Right lung (tissue), 10 donors: ENCODE results near the gene TMEM200B. TPM values are rescaled to one million over a fixed set of nuclear protein-coding genes. Genes with fewer than 3 reads are reported as not detected.
"Not testable (repeated sequence)": the region's sequence is repeated elsewhere in the genome, so short reads cannot be mapped to it uniquely, and the experiment has no call there.

ENCODE experiments used
- DNase-seq, 2 donors: peaks; one replicate each; pipeline ENCODE4 v3.0.0-alpha.2; 2013
- long read RNA-seq, 8 donors: transcript quantifications; one replicate each; lab custom pipeline, GENCODE V29; 2026
- polyA plus RNA-seq, 5 donors: library from polyadenylated mRNA; unstranded; fragments of 120-200 nt; gene quantifications; one replicate each; pipeline versions ENCODE4 v1.2.1 to v1.2.3, GENCODE V29; 2013; ENCODE audit warnings: inconsistent platforms in 1 of 5, low replicate concordance in 1 of 5; ENCODE audit not compliant: insufficient read length in 5 of 5, insufficient read depth in 1 of 5

TMEM200B gene
- 10 to 100 TPM; 10.2 to 17.2 (median 15.8) TPM for polyA plus RNA-seq
- long read RNA-seq, donor 1, transcript TMEM200B-202 (2 exons, 2,501 nt), result major isoform, 6 of 6 reads
- long read RNA-seq, donor 1, partial matches to known transcripts, result 0 of 6 reads
- long read RNA-seq, donor 1, other reads (novel, unspliced or antisense), result 0 of 6 reads
- long read RNA-seq, donor 2, transcript TMEM200B-202 (2 exons, 2,501 nt), result major isoform, 7 of 7 reads
- long read RNA-seq, donor 2, partial matches to known transcripts, result 0 of 7 reads
- long read RNA-seq, donor 2, other reads (novel, unspliced or antisense), result 0 of 7 reads
- long read RNA-seq, donor 3, partial matches to known transcripts, result 0 of 3 reads
- long read RNA-seq, donor 3, other reads (novel, unspliced or antisense), result 0 of 3 reads
- long read RNA-seq, donor 4, partial matches to known transcripts, result 0 of 4 reads
- long read RNA-seq, donor 4, other reads (novel, unspliced or antisense), result 0 of 4 reads
- long read RNA-seq, donor 5, partial matches to known transcripts, result 0 of 3 reads
- long read RNA-seq, donor 5, other reads (novel, unspliced or antisense), result 0 of 3 reads
- long read RNA-seq, donor 6, partial matches to known transcripts, result 0 of 3 reads
- long read RNA-seq, donor 6, other reads (novel, unspliced or antisense), result 0 of 3 reads
- long read RNA-seq, donor 7, transcript TMEM200B-202 (2 exons, 2,501 nt), result major isoform, 6 of 6 reads
- long read RNA-seq, donor 7, partial matches to known transcripts, result 0 of 6 reads
- long read RNA-seq, donor 7, other reads (novel, unspliced or antisense), result 0 of 6 reads
- long read RNA-seq, donor 8, partial matches to known transcripts, result 0 of 1 reads
- long read RNA-seq, donor 8, other reads (novel, unspliced or antisense), result 0 of 1 reads

DNA sequence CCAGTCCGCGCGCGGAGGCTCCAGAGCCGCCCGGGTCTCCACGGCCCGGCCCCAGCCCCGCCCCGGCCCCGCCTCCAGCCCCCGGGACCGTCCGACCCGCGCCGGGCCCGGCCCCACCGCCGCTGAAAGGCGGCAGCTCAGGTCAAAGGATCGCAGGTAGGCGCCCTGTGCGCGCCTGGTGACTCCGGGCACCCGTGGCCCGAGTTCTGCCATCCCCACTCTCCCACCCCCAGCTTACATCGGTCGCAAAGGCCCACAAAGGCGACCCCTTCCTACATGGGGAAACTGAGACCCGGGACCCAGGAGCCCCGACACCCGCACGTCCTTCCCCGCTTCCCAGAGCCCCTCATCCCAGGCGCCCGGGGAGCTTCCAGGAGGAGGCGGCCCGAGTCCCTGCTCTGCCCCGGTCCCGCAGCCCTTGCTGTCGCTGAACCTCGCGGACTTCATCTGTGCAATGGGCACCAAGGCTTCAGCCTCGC lies at the start of gene TMEM200B:
TMEM200B (minus strand) TSS at position 17 of the 479 bp plus-strand sequence. CDS start 2,075 bp downstream, outside the sequence.
- DNase-seq, result no peak

DNA sequence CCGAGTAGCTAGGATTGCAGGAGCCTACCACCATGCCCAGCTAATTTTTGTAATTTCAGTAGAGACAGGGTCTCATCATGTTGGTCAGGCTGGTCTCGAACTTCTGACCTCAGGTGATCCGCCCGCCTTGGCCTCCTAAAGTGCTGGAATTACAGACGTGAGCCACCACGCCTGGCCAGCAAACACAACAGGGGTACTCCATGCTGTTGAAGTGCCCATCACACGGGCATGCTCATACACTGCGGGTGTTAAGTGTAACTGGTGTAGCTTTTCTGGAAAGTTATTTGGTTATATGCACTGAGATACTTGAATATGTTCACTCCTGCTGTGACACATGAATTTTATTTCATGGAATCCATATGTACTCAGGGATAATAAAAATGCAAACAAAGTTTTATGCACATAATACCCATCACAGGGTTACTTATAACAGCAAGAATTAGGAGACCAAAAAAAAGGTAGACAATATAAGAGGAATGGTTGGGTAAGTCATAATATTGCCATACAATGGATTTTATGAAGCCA lies 48.8 kb upstream of the TMEM200B start:
- DNase-seq, result no peak

DNA sequence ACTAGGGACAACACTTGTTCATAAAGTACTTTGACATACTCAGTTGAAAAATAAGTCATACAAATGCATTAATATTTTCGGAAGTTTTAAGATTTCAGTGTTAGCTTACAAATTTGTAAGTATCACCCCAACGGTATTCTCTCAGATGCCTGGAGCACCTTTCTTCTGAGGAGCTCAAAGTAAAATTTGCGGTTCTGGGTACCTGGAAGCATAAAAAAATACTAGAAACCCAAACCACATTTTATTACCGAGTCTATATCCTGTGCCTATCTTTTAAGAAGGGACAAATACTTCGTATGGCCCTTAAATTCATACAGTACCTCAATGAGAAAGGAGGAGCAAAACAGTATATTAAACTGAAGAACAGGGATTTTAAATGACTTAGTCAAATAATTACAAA lies 47.8 kb upstream of the TMEM200B start:
- no peak for DNase-seq

DNA sequence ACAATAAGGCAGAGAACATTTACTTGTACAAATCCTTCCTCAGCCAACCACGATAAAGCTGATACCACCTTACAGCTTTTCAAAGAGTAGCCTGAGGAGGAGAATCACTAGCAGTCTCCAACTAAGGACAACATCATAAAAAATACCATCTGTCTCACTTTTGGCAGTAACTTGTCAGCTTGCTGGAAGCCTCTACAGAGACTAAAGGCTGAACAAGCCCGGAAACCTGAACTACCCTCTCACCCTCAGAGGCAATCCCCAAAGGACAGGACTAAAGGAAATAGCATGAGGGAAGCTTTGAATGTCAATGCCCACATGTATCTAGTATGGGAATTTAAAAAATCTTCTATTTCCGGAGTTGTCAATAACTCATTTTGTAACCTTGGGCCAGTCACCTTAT lies 47.4 kb upstream of the TMEM200B start:
- DNase-seq, result no peak

DNA sequence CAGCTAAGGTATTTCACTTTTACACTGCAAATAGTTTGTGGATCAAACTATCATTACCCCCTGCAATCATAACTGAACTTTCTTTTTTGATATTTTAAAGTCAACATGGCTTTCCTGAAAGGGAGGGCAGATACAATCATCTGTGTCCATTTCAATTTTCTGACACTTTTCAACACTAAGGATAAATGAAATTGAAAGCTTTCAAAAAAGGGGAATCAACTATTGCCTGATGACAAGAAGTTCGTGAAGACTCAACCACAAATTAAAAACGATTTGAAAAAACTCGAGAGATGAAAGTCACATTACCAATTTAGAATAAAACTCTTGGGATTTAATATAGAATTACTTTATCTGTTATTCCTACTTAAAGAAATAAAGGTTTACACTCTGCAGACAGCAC lies 46.3 kb upstream of the TMEM200B start:
- no peak for DNase-seq

DNA sequence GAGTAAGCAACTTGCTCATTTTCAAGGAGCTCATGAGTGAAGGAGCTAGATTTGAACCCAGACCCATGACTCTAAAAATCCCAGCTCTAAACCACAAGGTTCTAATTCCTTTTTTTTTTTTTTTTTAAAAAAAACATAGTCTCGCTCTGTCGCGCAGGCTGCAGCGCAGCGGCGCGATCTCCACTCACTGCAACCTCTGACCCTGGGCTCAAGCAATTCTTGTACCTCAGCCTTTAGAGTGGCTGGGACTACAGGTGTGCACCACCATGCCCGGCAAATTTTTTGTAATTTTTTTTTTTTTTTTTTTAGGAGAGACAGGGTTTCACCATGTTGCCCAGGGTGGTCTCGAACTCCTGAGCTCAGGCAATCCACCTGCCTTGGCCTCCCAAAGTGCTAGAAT lies 44.2 kb upstream of the TMEM200B start:
- no peak for DNase-seq

DNA sequence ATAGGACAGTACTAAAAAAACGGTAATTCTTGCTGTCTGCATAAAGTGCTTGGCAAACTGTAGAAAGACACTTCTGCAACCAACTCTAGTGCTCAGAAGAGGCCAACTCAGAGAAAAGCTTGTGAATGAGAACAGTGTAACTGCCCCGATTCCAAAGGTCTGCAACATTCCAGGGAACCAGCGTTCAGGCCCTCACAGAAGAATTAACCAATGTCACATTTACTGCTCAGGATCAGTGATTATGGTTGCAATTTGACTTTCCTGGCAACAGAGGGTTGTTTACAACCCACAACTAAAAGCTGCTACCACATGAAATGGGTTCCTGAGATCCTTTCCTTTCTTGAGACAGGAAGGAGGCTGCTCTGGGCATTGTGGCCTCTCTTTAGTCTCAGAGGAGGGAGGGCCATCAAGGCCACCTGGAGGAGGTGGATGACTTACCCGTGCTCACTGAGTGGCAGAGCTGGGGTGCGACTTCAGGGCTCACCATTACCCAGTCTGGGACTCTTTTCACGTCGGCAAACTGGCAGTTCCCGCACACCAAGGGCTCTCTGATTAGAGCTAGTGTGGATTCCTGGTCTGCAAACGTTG lies 42.7 kb upstream of the TMEM200B start:
- DNase-seq, result no peak

DNA sequence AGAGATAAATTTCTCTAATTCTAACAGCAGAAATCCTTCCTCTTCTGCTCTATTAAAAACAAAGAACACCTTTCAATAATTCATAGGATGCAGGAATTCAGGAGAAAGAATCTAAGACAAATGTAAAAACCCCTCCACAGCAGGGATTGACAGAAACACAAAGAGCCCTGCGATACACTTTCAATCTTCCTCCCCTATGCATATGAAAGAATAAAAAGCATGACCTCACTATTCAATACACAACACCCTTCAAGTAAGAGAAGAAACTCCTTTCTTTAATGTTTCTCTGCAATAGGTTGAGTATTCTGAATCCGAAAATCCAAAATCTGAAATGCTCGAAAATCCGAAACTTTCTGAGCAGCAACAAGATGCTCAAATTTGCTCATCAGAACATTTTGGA lies 40.9 kb upstream of the TMEM200B start:
- DNase-seq, result no peak

DNA sequence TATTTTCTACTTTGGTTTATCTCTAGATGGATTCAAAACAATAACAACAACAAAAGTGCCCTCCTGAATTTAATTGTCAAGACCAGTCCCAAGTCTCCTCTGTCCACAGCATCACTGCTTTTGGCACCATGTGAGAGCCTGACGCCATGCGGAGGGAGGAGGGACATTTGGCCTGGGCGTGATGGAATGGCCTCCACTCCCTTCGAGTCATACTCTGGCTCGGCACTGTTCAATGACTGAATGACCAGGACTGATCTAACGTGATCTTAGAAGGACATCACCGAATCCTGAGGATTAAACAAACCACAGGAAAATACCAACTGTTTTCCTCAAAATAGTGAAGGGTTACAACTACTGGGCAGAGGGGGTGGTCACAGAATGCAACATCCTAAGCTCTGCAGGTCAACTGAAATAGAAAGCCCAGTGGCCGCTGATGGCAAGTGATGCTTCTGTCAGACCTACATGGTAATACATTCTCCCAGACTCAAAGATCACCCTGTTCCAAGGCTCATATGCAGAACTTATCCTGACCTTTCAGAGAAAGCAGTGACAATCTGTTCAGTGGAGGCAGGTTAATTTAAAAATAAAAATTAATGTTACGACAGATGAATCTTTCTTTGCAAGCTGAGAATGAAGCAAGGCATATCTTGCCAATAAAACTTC lies 38.9 kb upstream of the TMEM200B start:
- no peak for DNase-seq

DNA sequence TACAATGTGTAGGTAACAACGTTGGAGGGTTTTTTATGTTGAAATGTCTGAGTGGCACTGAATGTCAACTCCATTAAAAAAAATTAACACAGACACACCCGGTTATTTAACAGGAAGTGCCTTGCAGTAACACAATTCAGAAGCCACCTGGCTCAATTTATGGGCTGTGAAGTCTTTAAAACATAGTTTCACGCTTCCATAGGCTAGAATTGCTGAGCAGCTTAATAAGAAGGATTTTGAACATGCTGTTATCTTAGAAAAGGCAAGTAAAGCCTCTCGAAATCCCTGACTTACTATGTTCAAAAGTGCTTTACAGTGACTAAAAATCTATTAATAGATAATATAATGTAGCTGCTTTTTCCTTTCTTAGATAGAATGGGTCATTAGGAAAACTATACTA lies 38.3 kb upstream of the TMEM200B start:
- no peak for DNase-seq

DNA sequence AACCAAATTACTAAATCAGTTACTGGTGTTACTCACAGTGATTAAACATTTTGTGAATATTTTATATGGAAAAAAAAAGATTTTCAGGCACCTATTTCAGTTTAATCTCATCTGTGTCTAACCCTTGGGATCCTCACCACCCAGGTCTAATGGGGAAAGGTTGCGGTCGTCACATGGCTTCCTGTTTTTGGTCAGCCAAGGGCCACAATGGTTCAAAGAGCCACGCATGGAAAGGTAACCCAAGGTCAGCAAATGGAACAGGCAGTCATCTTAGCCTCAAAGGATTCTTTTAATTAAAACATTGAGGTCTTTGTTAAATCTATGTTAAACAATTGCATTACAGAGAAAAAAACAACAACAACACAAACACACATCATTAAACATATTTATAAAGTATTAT lies 36.1 kb upstream of the TMEM200B start:
- no peak for DNase-seq

DNA sequence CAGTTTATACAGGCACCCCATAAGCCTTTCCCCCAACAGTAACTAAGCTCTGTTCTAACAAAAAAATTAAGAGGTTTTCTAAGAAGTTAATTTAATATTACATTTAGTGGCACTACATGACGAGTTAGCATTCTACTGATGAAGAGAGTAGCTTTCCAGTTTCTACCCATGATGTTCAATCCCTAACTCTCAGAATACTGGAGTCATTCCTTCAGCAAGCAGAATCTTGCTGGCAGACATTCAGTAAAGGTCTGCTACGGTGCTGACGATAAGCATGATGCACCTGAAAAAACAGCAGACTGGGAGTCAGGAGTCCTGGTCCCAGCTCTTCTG lies 33.5 kb upstream of the TMEM200B start:
- no peak for DNase-seq

DNA sequence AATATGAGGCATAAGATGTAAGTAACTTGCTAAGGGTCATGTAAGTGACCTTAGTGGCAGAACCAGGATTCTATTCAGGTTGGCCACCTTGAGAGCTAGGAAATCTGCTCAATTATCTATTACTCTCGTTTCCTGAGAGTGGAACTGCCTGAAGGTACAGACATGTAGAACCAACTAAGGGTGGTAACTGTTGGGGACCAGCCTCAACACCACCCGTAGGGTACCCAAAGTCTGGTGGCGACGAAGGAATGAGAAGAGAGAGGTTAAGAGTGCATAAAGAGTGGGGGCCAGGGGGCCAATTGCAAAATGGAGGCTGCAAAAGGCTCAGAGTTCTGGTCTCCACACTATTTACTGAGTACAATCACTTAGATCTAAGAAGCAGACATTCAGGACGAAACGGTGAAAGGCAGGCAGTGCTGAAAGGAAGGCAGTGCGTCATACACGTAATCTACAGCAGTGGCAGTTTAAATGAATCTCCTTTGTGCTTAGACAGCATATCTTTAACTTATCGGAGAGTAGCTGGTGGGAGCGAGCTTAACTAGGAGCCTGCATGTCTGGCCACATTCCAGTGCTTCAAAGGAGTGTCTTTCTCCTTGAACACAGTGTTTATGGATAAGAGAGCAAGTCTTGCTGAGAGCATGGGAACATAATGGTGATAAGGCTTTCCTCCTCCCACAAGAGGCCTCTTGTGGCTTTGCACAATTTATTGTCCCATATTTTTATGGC lies 33.0 kb upstream of the TMEM200B start:
- DNase-seq, result peak in 1 of 2 donors; percentile 23

DNA sequence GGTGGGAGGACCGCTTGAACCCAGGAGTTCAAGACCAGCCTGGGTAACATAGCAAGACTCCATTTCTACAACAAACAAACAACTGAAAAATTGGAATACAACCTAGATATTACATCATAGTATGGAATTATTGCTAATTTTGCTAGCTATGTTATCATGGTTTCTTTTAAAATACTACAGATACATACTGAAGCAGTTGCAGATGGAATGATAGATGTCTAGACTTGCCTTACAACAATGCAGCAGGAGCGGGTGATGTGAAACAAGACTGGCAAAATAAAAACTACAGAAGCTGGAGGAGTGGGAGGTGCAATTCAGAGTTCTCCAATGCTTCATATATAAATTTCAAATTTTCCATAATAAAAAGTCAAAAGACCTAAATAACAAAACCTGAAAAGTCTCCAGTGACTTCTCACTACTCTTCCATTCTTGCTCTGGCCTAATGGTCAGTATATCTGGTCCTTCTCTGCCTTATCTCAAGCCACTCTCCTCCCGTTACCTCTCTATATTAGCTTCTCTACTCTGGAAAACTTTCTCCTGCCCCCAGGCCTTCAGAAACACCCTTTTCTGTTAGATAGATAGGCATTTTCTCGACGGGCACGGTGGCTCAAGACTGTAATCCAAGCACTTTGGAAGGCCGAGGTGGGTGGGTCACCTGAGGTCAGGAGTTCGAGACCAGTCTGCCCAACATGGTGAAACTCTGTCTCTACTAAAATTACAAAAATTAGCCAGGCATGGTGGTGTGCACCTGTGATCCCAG lies 28.5 kb upstream of the TMEM200B start:
- no peak for DNase-seq

DNA sequence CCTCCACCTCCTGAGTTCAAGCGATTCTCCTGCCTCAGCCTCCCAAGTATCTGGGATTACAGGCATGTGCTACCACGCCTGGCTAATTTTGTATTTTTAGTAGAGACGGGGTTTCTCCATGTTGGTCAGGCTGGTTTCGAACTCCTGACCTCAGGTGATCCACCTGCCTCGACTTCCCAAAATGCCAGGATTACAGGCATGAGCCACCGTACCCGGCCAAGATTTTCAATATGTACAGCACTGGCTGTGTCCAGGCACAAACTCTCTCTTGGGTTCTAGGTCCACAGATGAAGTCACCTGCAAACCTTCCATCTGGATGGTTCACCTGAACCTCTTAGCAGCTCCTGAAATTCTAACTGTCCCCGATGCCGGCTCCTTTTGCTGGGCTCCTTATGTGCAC lies 26.6 kb upstream of the TMEM200B start:
- not testable (repeated sequence) for DNase-seq

DNA sequence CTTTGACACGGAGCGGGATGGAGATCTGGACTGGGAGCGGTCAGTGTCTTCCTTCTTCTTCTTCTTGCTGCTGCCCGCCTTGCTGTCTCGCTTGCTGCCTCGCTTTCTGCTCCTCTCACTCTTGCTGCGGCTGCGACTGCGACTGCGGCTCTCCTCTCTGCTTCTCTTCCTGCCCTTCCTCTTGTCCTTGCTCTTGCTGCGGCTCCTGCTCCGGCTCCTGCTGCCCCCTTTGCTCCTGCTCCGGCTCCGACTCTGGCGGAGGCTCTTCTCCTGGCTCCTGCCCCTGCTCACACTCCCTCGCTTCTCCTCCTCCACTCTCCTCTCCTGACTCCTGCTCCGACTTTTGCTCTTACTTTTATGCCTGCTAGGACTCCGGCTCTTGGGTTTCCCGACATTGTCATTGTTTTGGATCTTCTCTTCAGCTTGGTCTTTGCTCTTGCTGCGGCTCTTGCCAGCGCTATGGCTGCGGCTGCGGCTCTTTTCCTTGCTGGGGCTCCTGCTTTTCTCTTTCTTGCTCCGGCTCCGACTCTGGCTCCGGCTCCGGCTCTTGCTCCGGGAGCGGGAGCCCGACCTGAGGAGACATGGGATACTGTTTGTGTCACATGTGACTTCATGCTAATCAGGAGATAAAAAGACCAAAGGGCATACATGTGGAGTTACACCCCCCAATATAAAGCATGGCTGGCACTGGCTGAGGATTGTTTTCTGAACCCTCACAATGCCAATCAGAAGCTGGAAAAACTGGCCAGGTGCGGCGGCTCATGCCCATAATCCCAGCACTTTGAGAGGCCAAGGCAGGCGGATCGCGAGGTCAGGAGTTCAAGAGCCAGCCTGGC lies 25.2 kb upstream of the TMEM200B start:
- no peak for DNase-seq

DNA sequence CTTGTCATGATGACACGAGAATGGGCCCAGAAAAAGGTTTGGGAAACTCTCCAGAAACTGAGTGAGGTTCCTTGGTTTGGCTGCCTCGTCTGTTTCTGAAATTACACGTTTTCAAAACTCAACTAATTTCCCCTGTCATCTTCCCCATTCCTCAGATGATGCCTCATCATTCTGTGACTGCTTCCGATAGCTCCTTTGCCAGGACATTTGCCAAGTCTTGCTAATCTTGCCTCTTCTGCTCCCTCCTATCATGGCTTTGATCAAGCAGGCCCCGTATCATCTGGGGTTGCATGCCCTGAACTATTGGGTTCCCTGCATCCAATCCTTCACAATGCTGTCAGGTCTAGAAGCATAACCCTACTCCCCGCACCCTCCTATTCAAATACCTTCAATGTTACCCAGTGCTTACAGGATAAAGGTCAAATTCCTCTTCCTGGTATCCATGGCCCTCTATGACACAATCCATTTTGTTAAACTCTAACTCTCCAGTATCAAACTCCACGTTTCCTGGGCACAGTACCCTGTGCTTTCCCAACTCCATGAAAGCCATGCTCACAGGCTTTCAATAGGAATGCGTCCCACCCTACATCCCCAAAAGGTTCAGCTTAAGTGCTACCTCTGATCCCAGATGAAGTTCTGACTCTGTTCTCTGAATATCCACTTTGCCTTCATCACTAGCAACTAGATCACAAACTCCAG lies 22.2 kb upstream of the TMEM200B start:
- DNase-seq, result no peak

DNA sequence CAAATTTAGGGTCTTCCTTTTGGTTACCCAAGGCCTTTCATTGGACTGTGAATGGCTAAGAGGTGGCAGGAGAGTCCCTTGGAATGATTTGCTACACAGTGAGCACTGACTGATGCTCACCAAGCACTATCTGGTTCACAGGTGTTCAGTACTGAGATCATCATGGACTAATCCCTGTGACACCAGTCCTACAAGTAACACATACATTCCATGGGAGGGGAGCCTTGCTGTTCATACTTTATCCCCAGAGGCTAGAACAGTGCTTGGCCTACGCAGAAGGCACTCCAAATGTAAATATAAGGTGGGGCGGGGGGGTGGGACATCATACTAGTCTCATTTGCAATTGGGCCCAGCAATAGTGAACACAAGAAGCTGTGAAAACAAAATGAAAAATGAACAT lies 20.5 kb upstream of the TMEM200B start:
- no peak for DNase-seq

DNA sequence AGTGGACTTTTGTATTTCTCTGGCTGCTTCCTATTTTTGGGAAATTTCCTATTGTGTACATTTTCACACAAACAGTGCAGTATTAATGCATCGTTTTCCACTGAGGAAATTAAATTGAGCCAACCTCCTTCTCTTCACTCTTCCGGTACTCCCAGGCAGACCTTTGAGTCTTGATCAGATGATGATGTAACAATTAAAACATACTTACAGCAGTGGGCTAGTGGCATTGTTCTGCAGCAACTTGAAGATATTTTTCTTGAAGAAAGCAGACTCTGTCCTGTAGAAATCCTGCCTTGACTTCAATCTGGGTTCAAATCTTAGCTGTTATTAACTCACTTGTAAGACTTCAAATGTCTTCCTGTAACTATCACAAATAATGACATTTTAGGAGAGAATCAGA lies 19.0 kb upstream of the TMEM200B start:
- DNase-seq, result no peak
